GM12874 (cell line): ENCODE data around the gene GTF2A2.

Experiments used
- CTCF ChIP-seq: IDR thresholded peaks from 2 replicates; pipeline ENCODE4 v1.5.1; 2011; ENCODE audit warnings: low read depth, mild to moderate bottlenecking, control low read depth, low read length, moderate library complexity; ENCODE audit not compliant: insufficient read depth

The GTF2A2 gene

GRCh38 chr15:59611276-59612260 lies 45.7 kb downstream of the GTF2A2 start, which contains the start of gene GCNT3:
GCNT3 (plus strand) TSS chr15:59611783; CDS start chr15:59618239, 6,456 bp downstream.
- TF ChIP-seq CTCF: no peak

GRCh38 chr15:59609730-59610712 lies 47.3 kb downstream of the GTF2A2 start:
- no peak for TF ChIP-seq CTCF

- no peak for TF ChIP-seq CTCF
These were observed 51.3 kb downstream of the GTF2A2 start for GRCh38 chr15:59605994-59606393.

- no peak for TF ChIP-seq CTCF
These were observed 58.9 kb downstream of the GTF2A2 start for GRCh38 chr15:59598461-59598860.

GRCh38 chr15:59596640-59597039 lies 60.7 kb downstream of the GTF2A2 start:
- no peak for TF ChIP-seq CTCF

GRCh38 chr15:59595434-59595915 lies 61.8 kb downstream of the GTF2A2 start:
- no peak for TF ChIP-seq CTCF

GRCh38 chr15:59594991-59595390 lies 62.3 kb downstream of the GTF2A2 start:
- no peak for TF ChIP-seq CTCF
